GM13976 (cell line): Measurements from ENCODE around the gene ILK.

Experiments
- DNase-seq: peaks from one replicate; pipeline ENCODE4 v3.0.0; 2012; ENCODE audit warnings: low spot score
- in situ Hi-C: fragments of 300-500 bp; cut with MboI; formaldehyde crosslinking; loops from one replicate; pipeline ENCODE4 v1.12.0; 2022; ENCODE audit warnings: low sequenced_read_pairs, mixed read lengths, inconsistent platforms; ENCODE audit not compliant: unreplicated experiment
- TF ChIP-seq, protein P1 (sequence below): IDR thresholded peaks from 2 replicates; pipeline ENCODE4 v1.5.1; 2012; ENCODE audit warnings: borderline replicate concordance, mild to moderate bottlenecking; ENCODE audit not compliant: insufficient read depth; ENCODE audit errors: extremely low read depth, missing control alignments, control extremely low read depth

ILK gene

DNA sequence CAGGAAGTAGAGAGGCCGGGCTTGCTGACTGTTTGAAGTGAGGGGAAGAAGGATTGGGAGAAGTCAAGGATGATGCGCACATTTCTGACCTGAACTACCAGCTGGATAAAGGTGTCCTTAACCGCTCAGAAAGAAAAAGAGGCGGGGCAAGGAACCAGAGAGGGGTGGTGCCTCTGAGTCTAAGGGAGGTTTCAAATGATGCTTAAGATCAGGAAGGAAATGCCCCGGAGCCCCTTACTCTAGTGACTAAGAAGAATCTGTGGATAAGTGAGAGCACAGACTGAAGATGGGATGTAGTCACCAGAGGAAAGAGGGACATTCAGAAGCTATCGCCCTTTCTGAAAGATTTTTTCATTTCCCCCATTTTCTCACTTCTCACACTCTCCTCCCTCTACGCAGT is 39.4 kb downstream of the ILK start:
- no peak for DNase-seq
- in situ Hi-C loops, result no loop called here
- TF ChIP-seq, protein P1, sequence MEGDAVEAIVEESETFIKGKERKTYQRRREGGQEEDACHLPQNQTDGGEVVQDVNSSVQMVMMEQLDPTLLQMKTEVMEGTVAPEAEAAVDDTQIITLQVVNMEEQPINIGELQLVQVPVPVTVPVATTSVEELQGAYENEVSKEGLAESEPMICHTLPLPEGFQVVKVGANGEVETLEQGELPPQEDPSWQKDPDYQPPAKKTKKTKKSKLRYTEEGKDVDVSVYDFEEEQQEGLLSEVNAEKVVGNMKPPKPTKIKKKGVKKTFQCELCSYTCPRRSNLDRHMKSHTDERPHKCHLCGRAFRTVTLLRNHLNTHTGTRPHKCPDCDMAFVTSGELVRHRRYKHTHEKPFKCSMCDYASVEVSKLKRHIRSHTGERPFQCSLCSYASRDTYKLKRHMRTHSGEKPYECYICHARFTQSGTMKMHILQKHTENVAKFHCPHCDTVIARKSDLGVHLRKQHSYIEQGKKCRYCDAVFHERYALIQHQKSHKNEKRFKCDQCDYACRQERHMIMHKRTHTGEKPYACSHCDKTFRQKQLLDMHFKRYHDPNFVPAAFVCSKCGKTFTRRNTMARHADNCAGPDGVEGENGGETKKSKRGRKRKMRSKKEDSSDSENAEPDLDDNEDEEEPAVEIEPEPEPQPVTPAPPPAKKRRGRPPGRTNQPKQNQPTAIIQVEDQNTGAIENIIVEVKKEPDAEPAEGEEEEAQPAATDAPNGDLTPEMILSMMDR, result no peak

- DNase-seq, result no peak
- in situ Hi-C loops, result no loop called here
- TF ChIP-seq, protein P1, result no peak
Measured at GRCh38 chr11:6646071-6646470, 42.5 kb downstream of the ILK start.

- no peak for DNase-seq
Measured at GRCh38 chr11:6646576-6646917, 43.0 kb downstream of the ILK start.

GRCh38 chr11:6646918-6647679 is 43.5 kb downstream of the ILK start:
- in situ Hi-C loops, result no loop called here
- TF ChIP-seq, protein P1, result no peak
- peak; percentile 78 for DNase-seq

More at GRCh38 chr11:6646576-6646917, 43.0 kb downstream of the ILK start:
- TF ChIP-seq, protein P1, result no peak
- in situ Hi-C loops, result no loop called here

- DNase-seq, result no peak
- TF ChIP-seq, protein P1, result no peak
- in situ Hi-C loops, result no loop called here
Measured at GRCh38 chr11:6647836-6648235, 44.3 kb downstream of the ILK start.

DNA sequence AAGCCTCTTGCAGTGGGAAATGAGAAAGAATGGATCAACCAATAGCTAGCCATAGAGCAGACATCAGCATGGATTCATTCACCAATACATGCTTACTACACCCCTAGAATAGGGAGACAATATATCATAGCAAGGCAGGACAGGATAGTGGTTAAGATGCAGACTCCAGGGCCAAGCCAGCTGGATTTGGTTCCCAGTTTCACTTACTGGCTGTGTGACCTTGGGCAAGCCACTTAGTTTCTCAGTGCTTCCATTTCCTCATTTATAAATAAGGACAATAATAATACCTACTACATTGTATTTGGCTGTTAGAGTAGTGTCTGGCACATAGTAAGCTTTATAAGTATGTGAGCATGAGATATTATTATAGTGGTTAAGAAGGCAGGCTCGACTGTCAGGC is 44.9 kb downstream of the ILK start:
- in situ Hi-C loops, result no loop called here
- TF ChIP-seq, protein P1, result no peak
- no peak for DNase-seq

DNA sequence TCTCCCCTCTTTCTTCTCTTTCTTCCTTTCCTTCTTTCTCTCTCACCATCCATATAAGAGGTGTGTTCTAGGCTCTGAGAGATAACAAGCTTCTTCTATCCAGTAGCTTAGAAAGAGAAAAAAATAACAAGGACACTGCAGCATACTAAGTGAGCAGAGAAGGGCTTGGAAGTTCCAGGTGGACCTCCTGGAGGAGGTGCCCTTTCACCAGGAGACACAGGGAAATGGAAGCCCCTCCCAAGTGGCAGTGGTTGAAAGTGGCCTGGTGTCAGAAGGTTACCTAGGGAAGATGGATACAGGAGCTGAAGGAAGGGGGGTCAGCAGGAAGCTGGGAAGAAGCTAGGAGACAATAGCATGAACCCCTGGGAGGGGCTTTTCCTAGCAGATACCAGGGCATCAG is 46.5 kb downstream of the ILK start:
- TF ChIP-seq, protein P1, result no peak
- no peak for DNase-seq
- in situ Hi-C loops, result no loop called here
